NCI-H2107 (cell line): ENCODE measurements around the gene TPP1.

Experiments
- DNase-seq: peaks from one replicate; lab custom pipeline; 2025; lab: John Stamatoyannopoulos, UW

Gene TPP1

DNA sequence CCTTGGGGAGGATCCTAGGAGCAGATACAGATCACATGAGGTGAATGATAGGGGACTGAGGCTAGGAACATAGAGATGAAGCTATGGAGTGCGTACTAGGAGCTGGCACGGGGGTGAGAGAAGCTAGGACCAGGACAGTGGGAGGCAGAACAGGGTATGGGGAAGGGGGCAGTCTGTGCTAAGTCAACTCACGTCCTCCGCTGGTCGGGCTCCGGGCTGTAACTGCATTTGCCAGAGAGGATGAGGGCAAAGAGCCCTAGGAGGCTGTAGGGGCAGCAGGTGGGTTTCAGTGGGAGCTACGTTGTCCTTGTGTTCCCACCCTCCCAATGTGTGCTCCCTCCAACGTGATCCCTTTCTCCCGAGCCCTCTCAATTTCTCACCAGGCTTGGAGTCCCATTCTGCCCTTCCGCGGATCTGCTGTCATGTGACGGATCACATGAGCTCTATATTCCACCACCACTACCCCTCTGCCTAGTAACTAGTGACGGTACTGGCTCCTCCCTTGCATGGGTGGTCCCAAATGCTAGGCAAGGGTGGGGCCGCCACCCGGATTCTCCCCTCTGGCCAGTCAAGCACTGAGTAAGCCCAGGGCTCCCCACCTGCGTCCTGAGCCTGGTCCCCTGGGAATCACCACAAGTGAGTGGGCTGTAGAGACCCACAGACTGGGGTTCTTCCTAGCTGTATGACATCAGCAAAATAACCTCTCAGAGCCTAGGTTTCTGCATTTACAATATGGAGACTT, at the start of gene TPP1:
TSS of gene TPP1 (minus strand) at position 419 of the 742 bp plus-strand sequence. CDS start at position 397, 22 bp downstream.
- DNase-seq: peak; percentile 76

- DNase-seq: no peak
Measured at GRCh38 chr11:6667733-6668374, 48.6 kb upstream of the TPP1 start.

GRCh38 chr11:6666302-6667183, 47.3 kb upstream of the TPP1 start:
- no peak for DNase-seq

- no peak for DNase-seq
Measured at GRCh38 chr11:6664551-6664950, 45.3 kb upstream of the TPP1 start.

DNA sequence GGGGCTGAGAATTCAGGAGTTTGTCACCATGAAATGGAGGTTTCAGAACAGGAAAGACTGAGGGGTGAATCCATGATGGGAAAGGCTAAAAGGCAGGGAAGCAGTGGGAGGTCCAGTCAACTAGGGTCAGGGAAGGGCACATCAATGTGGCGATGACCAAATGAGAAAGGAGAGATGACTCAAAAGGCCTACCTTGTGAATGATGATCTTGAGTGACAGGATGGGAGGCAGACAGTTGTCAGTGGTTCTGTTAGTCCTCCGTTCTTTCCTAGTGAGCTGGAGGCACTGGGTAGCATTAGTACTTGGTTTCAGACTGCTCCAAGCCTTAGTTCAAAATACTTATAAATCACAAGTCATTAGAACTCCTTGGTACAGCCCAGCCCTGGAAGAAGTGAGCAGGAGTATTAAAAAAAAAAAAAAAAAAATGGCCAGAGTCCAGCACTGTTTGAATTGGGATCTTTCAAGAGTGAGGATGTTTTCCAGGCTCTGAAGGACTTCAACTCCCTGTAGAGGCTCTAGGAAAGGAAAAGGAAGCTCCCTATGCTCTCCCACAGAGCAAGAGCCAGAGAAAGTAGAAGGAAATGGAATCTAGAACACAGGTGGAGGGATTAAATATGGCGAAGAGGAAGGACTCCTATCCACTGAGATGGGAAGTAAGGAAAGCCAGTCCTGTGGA, 44.7 kb upstream of the TPP1 start:
- DNase-seq: no peak

- DNase-seq: no peak
Measured at GRCh38 chr11:6660712-6661111, 41.5 kb upstream of the TPP1 start.

GRCh38 chr11:6658647-6659046, 39.4 kb upstream of the TPP1 start:
- DNase-seq: no peak

- no peak for DNase-seq
Measured at GRCh38 chr11:6657346-6657745, 38.1 kb upstream of the TPP1 start.

DNA sequence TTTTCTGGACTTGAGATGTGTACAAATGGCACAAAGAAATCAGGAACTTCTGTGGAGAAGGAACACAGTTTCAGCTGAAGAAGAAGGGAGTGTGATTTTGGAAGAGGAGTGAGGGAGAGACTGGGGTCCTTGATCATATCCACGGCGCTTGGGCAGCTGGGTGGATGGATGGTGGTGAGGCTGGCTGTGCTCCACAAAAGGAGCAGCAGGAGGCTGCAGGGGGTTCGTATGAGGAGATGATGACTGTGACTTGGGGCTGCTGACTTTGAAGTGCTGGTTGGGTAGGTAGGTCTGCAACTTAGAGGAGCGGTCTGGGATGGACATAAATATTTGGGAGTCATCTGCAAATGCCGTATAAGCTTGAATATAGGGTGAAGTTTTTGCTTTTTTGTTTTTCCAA, 37.7 kb upstream of the TPP1 start:
- no peak for DNase-seq

GRCh38 chr11:6656584-6656915, 37.3 kb upstream of the TPP1 start:
- no peak for DNase-seq

DNA sequence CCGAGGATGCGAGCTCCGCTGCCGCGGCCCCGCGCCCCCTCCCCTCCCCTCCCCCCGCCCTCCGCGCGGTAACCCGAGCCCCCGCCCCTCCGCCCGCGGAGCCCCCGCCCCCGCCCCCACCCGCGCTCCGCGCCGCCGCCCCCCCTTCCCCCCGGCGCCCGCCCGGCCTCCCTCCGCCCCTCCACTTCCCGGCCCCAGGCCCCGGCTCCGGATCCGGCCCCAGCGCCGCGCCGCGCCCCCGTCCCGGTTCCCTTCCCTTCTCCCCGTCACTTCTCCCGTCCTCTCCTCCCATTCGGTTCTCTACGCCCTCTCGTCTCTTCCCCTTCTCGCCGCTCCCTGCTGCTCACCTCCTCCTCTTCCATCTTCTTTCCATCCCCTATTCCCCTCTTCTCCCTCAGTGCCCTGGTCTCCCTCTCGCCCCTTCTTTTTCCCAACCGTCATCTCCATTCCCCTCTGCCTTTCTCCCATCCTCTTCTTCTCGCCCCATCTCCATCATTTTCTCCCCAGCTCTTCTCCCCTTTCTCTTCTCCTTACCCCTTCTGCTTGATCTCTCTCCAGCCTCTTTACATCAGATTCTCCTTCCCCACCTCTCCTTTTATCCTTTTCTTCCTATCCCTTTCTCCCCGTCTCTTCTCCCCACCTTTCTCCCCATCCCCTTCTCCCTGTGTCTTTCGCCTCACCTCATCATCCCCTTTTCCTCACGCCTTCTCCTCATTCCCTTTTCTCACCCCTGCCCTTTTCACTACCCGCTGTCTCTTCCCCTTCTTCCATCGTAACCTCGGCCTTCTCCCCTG, 36.8 kb upstream of the TPP1 start, which contains the start of gene DCHS1:
TSS of gene DCHS1 (minus strand) at position 20 of the 794 bp plus-strand sequence. CDS start 14,196 bp downstream, outside the sequence.
- no peak for DNase-seq

DNA sequence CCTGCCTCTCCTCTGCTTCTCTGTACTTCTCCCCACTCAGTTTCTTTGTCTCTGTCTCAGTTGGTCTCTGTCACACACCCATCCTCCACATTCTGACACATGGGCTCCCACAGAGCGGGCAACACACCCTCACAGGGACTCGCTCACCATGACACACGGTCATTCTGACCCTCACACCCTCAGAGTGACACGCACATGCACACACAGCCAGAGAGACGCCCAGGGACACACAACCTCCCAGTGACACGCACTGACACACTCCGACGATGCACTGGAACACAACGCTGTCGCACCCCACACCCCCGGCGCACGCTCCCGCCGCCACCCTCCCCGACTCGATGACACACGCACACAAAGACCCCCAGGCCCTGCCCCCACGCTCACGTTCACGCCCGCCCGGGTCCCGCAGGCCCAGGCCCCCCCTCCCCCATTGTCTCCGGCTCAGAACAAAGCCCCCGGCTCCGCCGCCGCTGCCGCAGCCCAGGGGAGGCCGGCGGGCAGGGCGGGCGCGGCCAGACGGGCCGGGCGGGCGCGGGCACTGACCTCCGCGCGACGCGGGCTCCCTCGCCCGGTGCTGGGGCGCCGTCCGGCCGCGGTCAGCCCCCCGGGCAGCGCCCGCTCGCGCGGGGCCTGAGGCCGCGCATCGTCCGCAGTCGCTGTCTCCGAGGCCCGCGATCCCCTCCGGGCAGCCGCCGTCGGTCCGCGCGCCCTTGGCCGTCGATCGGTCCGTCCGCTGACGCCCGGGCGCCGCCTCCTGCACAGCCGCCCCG, 36.0 kb upstream of the TPP1 start:
- no peak for DNase-seq

GRCh38 chr11:6654281-6655019, 35.2 kb upstream of the TPP1 start:
- no peak for DNase-seq

GRCh38 chr11:6653656-6654055, 34.4 kb upstream of the TPP1 start:
- no peak for DNase-seq

DNA sequence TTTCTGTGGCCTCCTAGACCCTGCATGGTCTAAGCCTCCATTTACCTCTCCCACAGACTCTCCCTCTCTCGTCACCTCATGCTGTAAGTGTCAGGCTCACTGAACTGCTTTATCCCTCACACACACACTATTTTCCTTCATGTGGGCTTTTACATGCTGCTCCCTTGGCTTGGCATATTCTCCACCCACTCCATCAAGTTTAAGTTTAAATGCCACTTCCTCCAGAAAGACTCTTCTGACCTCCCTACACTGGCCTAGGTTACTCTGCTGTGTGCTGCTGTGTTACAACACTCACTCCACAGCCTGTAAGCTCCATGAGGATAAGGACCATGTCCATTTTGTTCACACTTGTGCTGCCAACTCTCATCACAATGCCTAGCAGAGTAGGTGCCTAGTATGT, 33.9 kb upstream of the TPP1 start:
- DNase-seq: no peak

GRCh38 chr11:6652182-6652581, 33.0 kb upstream of the TPP1 start:
- no peak for DNase-seq

GRCh38 chr11:6650980-6651379, 31.8 kb upstream of the TPP1 start:
- no peak for DNase-seq

DNA sequence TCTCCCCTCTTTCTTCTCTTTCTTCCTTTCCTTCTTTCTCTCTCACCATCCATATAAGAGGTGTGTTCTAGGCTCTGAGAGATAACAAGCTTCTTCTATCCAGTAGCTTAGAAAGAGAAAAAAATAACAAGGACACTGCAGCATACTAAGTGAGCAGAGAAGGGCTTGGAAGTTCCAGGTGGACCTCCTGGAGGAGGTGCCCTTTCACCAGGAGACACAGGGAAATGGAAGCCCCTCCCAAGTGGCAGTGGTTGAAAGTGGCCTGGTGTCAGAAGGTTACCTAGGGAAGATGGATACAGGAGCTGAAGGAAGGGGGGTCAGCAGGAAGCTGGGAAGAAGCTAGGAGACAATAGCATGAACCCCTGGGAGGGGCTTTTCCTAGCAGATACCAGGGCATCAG, 30.9 kb upstream of the TPP1 start:
- no peak for DNase-seq

- no peak for DNase-seq
Measured at GRCh38 chr11:6648501-6648900, 29.3 kb upstream of the TPP1 start.

DNA sequence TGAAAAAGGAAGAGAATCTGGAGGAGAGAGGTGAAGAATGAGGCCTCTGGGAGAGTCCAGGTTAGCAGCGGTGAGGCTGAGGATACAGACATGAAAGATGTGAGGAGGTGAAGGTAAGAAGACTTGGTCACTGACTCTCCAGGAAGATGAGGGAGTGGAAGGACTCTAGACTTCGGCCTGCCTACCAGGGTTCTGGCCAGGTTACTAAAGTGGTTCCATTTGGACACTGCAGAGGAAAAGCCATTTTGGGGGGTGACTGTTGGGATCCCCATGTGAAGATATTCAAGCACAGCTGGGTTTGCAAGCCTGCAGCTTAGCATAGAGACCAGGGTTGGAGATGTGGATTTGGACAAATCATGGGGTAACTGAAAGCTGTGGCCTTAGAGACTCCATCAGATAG, 28.6 kb upstream of the TPP1 start:
- DNase-seq: no peak
